B cell (primary cell): ENCODE data around the gene SOX13.
"Not testable (repeated sequence)": the region's sequence is repeated elsewhere in the genome, so short reads cannot be mapped to it uniquely, and the experiment has no call there.

Experiments
- EZH2 ChIP-seq: IDR thresholded peaks from 2 replicates; pipeline ENCODE4 v1.6.1; 2012; ENCODE audit warnings: borderline replicate concordance, low read depth, mild to moderate bottlenecking, moderate library complexity, low read length; ENCODE audit not compliant: insufficient read depth, poor library complexity, severe bottlenecking
- TF ChIP-seq, protein P1 (sequence below): fragments of 200-600 bp; IDR thresholded peaks from one replicate; pipeline ENCODE4 v1.8.0; 2022; ENCODE audit warnings: antibody characterized with exemption, mild to moderate bottlenecking

DNA sequence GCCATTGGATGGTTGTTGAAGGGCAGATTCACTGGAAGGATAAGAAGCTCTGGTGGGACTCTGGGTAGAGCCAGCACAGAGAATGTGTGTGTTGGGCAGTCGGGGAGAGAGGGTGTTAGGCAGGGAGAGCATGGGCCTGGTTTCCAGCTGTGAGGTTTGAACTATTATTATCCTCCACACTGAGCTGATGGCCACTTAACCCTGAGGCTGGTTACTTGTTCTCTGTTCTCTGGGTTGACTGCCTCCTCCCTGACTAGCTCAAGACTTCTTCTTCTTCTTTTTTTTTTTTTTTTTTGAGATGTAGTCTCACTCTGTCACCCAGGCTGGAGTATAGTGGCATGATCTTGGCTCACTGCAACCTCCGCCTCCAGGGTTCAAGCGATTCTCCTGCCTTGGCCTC is 17.2 kb downstream of the SOX13 start:
- TF ChIP-seq, protein P1, sequence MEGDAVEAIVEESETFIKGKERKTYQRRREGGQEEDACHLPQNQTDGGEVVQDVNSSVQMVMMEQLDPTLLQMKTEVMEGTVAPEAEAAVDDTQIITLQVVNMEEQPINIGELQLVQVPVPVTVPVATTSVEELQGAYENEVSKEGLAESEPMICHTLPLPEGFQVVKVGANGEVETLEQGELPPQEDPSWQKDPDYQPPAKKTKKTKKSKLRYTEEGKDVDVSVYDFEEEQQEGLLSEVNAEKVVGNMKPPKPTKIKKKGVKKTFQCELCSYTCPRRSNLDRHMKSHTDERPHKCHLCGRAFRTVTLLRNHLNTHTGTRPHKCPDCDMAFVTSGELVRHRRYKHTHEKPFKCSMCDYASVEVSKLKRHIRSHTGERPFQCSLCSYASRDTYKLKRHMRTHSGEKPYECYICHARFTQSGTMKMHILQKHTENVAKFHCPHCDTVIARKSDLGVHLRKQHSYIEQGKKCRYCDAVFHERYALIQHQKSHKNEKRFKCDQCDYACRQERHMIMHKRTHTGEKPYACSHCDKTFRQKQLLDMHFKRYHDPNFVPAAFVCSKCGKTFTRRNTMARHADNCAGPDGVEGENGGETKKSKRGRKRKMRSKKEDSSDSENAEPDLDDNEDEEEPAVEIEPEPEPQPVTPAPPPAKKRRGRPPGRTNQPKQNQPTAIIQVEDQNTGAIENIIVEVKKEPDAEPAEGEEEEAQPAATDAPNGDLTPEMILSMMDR, result not testable (repeated sequence)
- not testable (repeated sequence) for TF ChIP-seq EZH2
